Cardiac atrium fibroblast (primary cell): ENCODE data around the gene MTX1. TPM values are rescaled to one million over a fixed set of nuclear protein-coding genes. Genes with fewer than 3 reads are reported as not detected.

Source experiments
- total RNA-seq: library from RNA; depleted of rRNA; stranded (reverse); fragments of >200 nt; gene quantifications from 2 replicates; pipeline ENCODE4 v1.2.3, GENCODE V29; 2015

MTX1 gene
- 46.0 and 73.2 TPM in 2 replicates for total RNA-seq

GRCh38 chr1:155208541-155209311 lies at the start of gene MTX1:
MTX1 (plus strand) TSS chr1:155208695; CDS start chr1:155208805, 110 bp downstream.

GRCh38 chr1:155172732-155173477 lies 35.6 kb upstream of the MTX1 start, which contains the start of gene KRTCAP2:
KRTCAP2 (minus strand) TSS chr1:155173304; CDS start chr1:155173224, 80 bp downstream.

GRCh38 chr1:155173478-155174323 lies 34.8 kb upstream of the MTX1 start, which contains the start of gene TRIM46:
TRIM46 (plus strand) TSS chr1:155173849; CDS start chr1:155173967, 118 bp downstream.

GRCh38 chr1:155207806-155208540 lies 522 bp upstream of the MTX1 start, which contains the start of gene THBS3:
THBS3 (minus strand) TSS chr1:155207897; CDS start chr1:155207876, 21 bp downstream.

GRCh38 chr1:155255243-155256007 lies 46.9 kb downstream of the MTX1 start, which contains the start of gene ENTREP3:
ENTREP3 (minus strand) TSS chr1:155255483; CDS start chr1:155254877, 606 bp downstream.

GRCh38 chr1:155261852-155262673 lies 53.6 kb downstream of the MTX1 start, which contains the start of gene SCAMP3:
SCAMP3 (minus strand) TSS chr1:155262360; CDS start chr1:155262151, 209 bp downstream.

Other genes with a start within 250 kb of the MTX1 start
- gene PYGO2, start 246.9 kb upstream of the MTX1 start, total RNA-seq, result 7.8 and 10.7 TPM in 2 replicates
- gene SHC1, start 237.9 kb upstream of the MTX1 start, total RNA-seq, result 311 and 372 TPM in 2 replicates
- 22.6 and 37.6 TPM in 2 replicates for gene CKS1B, start 234.0 kb upstream of the MTX1 start, total RNA-seq
- gene FLAD1, start 225.4 kb upstream of the MTX1 start, total RNA-seq, result 19.6 and 24.9 TPM in 2 replicates
- gene LENEP, start 215.1 kb upstream of the MTX1 start, total RNA-seq, result not detected in 2 replicates
- 13.9 and 16.8 TPM in 2 replicates for gene ZBTB7B, start 205.9 kb upstream of the MTX1 start, total RNA-seq
- gene DCST2, start 174.9 kb upstream of the MTX1 start, total RNA-seq, result 0.18 TPM in 1 of 2 replicates, not detected in the other
- not detected in 2 replicates for gene DCST1, start 174.9 kb upstream of the MTX1 start, total RNA-seq
- gene ADAM15, start 157.4 kb upstream of the MTX1 start, total RNA-seq, result 125 and 162 TPM in 2 replicates
- gene EFNA4, start 145.0 kb upstream of the MTX1 start, total RNA-seq, result 5.8 and 8.5 TPM in 2 replicates
- 0.90 and 2.8 TPM in 2 replicates for gene EFNA3, start 129.9 kb upstream of the MTX1 start, total RNA-seq
- gene EFNA1, start 80.8 kb upstream of the MTX1 start, total RNA-seq, result 5.8 and 12.2 TPM in 2 replicates
- gene SLC50A1, start 72.8 kb upstream of the MTX1 start, total RNA-seq, result 36.6 and 43.5 TPM in 2 replicates
- gene DPM3, start 68.2 kb upstream of the MTX1 start, total RNA-seq, result 26.9 and 50.1 TPM in 2 replicates
- 139 and 169 TPM in 2 replicates for gene KRTCAP2, start 35.4 kb upstream of the MTX1 start, total RNA-seq
- 0.97 and 1.1 TPM in 2 replicates for gene TRIM46, start 34.8 kb upstream of the MTX1 start, total RNA-seq
- 11.9 and 14.7 TPM in 2 replicates for gene THBS3, start 798 bp upstream of the MTX1 start, total RNA-seq
- gene ENTREP3, start 46.8 kb downstream of the MTX1 start, total RNA-seq, result 6.6 and 7.6 TPM in 2 replicates
- 67.5 and 116 TPM in 2 replicates for gene SCAMP3, start 53.7 kb downstream of the MTX1 start, total RNA-seq
- gene CLK2, start 64.8 kb downstream of the MTX1 start, total RNA-seq, result 22.2 and 25.6 TPM in 2 replicates
- gene HCN3, start 68.8 kb downstream of the MTX1 start, total RNA-seq, result under 0.01 and 0.90 TPM in 2 replicates
- not detected in 2 replicates for gene PKLR, start 92.7 kb downstream of the MTX1 start, total RNA-seq
- gene FDPS, start 100.2 kb downstream of the MTX1 start, total RNA-seq, result 160 and 262 TPM in 2 replicates
- 22.4 and 38.1 TPM in 2 replicates for gene RUSC1, start 112.2 kb downstream of the MTX1 start, total RNA-seq